Measurements from ENCODE around the gene FYTTD1.

Gene FYTTD1

GRCh38 chr3:197793247-197793646, 43.6 kb downstream of the FYTTD1 start:
- DNase-seq, result peak; percentile 31 to 69 (median 66)

- no peak for DNase-seq
Measured at GRCh38 chr3:197794115-197794514, 44.4 kb downstream of the FYTTD1 start.

- DNase-seq, result peak; percentile 75 to 91 (median 85)
Measured at GRCh38 chr3:197795200-197795599, 45.5 kb downstream of the FYTTD1 start.

- DNase-seq, result no peak
Measured at GRCh38 chr3:197796087-197796486, 46.4 kb downstream of the FYTTD1 start.

- no peak for DNase-seq
Measured at GRCh38 chr3:197798863-197799262, 49.2 kb downstream of the FYTTD1 start.

GRCh38 chr3:197800379-197800778, 50.7 kb downstream of the FYTTD1 start:
- no peak for DNase-seq

- peak; percentile 82 to 91 (median 89) for DNase-seq
Measured at GRCh38 chr3:197801891-197802778, 52.5 kb downstream of the FYTTD1 start.

GRCh38 chr3:197802779-197803459, 53.2 kb downstream of the FYTTD1 start:
- no peak for DNase-seq

- DNase-seq, result no peak
Measured at GRCh38 chr3:197804511-197804910, 54.8 kb downstream of the FYTTD1 start.

- DNase-seq, result peak in 2 of 3 donors; percentile 41 to 48
Measured at GRCh38 chr3:197807969-197808587, 58.4 kb downstream of the FYTTD1 start.

- DNase-seq, result no peak
Measured at GRCh38 chr3:197809356-197810020, 59.8 kb downstream of the FYTTD1 start.

- DNase-seq, result no peak
Measured at GRCh38 chr3:197810901-197811300, 61.2 kb downstream of the FYTTD1 start.

- peak; percentile 87 to 93 (median 92) for DNase-seq
Measured at GRCh38 chr3:197811343-197811742, 61.7 kb downstream of the FYTTD1 start.

GRCh38 chr3:197814372-197814771, 64.7 kb downstream of the FYTTD1 start:
- DNase-seq, result no peak

- no peak for DNase-seq
Measured at GRCh38 chr3:197820550-197821335, 71.1 kb downstream of the FYTTD1 start.

- DNase-seq, result no peak
Measured at GRCh38 chr3:197829397-197830045, 79.8 kb downstream of the FYTTD1 start.

- DNase-seq, result no peak
Measured at GRCh38 chr3:197830308-197830966, 80.8 kb downstream of the FYTTD1 start.

GRCh38 chr3:197830967-197831313, 81.3 kb downstream of the FYTTD1 start:
- DNase-seq, result no peak

GRCh38 chr3:197833930-197834715, 84.4 kb downstream of the FYTTD1 start:
- DNase-seq, result peak in 1 of 3 donors; percentile 7

- no peak for DNase-seq
Measured at GRCh38 chr3:197835509-197835908, 85.8 kb downstream of the FYTTD1 start.
